GM21367 (cell line): ENCODE results near the gene PPDPF.
"Not testable (repeated sequence)": the region's sequence is repeated elsewhere in the genome, so short reads cannot be mapped to it uniquely, and the experiment has no call there.

Experiments
- ATAC-seq: cut with Tn5 transposase; IDR thresholded peaks from one replicate; pipeline ENCODE4 v1.9.1; 2021; ENCODE audit not compliant: unreplicated experiment

PPDPF gene

GRCh38 chr20:63561624-63562396 is 41.2 kb downstream of the PPDPF start:
- no peak for ATAC-seq

DNA sequence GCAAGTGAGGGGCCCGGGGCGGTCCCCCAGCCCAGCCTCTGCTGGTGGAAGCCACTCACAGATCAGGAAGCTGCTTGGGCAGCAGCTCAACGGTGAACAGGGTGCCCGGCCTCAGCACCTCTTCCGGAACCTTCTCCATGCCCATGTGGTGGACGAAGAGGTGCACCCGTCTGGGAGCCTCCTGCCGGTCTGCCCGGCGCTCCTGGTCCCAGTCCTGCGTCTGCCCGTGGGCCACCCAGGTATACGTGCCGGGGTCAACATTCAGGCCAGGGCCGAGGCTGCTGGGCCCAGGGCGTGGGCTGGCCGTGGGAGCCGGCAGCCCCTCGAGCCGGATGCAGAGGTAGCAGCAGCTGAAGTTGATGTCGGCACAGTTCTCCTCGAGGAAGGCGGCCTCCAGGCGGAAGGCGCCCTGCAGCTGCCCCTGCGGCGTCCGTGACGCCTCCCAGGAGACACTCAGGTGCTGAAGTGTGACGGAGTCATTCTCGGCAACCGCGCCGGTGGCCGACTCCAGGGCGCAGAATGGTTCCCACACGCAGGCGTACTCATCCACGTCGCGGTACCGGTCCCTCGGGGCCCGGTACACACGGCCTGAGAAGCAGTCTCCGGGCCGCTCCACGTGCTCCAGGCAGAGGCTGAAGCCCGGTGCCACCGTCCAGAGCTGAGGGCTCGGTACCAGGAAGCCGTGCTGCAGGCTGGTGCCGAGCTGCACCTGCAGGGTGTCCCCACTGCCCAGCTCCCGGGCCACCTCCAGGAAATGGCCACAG is 42.1 kb downstream of the PPDPF start:
- ATAC-seq, result no peak

DNA sequence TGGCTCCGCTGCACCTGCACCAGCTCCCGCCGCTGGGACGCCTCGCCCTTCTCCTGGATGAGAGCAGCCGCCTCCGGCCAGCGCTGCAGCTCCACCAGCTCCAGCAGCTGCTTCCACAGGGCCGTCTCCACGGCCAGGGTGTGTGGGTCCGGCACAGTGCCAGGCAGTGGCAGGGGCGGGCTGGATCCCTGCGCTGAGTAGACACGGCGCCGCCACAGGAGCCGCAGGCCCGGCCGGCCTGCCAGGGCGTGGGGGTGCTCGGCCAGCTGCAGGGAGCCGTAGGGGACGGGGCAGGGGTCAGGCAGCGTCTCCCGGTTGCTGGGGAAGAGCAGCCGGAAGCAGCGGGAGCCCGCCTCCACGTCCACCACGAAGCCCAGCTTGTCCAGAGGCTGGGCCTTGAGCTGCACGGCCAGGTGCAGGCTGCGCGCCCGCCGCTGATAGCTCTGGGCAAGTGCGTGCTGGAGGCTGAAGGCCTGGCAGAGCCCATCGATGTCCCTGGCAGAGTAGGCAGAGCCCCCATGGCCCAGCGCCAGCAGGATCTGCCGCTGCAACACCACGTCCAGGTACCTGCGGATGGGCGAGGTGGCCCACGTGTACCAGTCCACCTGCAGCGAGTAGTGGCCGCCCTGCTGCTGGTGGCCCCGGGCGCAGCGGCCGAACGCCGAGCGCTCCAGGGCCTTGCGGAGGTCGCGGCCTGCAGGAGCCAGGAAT is 42.8 kb downstream of the PPDPF start:
- ATAC-seq, result no peak

- ATAC-seq, result no peak
These were observed 43.7 kb downstream of the PPDPF start for GRCh38 chr20:63564036-63564810.

DNA sequence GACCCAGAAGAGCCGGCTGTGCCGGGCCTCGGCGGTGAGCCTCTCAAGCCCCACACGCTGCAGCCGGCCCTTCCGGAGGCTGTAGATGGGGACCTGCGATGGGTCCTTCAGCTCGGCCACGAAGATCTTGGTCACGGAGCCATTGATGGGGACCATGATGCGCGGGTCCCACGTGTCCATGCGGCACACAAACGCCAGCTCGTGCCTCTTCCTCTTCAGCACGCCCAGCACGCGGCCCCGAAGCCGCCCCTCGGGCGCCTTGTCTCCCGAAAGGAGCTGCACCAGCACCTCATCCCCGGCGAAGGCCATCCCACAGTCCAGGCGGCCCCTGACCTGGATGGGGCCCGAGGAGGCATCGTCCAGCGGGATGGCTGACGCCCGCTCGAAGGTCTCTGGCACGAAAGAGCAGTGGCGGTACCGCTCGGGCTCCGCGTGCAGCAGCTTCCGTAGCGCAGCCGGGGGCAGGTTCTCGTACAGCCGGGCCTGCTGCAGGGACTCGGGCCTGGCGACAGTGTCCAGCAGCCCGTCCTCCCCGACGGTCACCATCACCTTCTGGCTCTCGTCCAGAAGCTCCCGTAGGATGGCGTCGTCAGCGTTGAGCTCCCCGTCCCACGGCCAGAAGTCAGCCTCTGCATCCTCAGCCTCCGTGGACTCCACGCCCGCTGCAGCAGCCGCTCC is 44.6 kb downstream of the PPDPF start:
- no peak for ATAC-seq

DNA sequence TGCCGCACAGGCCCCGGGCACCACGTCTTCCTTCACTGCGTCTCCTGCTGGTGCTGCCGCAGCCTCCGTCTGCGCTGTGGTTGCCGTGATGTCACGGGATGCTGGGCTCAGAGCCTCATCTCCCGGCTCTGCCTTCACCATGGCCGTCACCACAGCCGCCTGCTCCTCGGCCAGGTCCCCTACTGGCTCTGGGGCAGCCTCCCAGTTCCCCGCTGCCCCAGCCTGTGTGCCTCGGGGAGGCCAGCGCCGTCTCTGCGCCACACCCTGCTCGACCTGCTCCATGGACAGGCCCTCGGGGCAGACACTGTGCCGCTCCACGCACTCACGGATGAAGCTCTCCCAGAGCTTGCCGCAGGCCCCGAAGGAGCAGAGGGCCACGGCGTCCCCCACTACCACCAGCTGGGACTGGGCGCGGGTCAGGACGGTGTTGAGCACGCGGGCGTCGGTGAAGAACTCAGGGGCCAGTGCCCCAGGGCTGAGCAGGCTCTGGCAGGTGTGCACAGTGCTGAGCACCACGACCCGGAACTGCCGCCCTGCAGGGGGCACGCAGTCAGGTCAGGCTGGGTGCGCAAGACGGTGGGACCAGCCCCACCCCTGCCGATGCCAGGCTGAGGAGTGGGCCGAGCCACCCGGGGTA is 45.3 kb downstream of the PPDPF start:
- ATAC-seq, result no peak

DNA sequence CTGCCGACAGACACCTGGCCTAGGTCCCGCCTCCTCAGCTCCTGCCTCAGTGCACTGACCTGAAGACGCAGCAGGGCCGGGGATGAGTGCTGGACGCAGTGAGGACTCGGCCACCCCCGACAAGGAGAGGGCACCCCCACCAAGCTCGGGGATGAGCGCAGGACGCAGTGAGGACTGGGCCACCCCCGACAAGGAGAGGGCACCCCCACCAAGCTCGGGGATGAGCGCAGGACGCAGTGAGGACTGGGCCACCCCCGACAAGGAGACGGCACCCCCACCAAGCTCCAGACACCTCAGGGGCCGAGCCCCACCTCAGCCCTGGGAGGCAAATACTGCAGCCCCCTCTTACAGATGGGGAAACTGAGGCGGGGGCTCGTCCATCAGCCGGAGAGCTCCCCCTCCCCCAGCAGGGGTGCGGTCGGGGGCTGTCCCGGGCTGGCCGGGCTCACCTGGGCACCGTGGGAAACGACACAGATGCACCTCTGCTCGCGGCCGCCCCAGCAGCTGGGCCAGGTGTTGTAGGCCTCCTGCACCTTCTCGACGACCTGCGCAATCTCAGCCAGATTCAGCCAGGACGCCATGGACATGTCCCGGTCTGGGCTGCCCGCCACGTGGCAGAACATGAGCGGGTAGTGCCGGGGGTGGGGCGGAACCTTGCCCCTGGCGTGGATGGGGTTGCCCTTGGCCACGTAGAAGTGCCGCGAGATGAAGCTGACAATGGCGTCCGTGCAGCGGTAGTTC is 46.0 kb downstream of the PPDPF start:
- ATAC-seq, result no peak

DNA sequence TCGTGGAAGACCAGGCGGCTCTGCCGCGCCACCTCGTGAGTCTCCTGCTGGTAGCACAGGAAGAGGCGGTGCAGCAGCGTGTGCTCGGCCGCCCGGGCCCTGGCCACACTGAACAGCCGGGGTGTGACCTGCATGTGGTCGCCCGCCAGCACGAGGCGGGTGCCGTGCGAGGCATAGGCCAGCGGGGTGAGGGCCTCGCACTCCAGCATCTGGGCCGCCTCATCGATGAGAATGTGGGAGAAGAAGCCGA is 46.5 kb downstream of the PPDPF start:
- no peak for ATAC-seq

DNA sequence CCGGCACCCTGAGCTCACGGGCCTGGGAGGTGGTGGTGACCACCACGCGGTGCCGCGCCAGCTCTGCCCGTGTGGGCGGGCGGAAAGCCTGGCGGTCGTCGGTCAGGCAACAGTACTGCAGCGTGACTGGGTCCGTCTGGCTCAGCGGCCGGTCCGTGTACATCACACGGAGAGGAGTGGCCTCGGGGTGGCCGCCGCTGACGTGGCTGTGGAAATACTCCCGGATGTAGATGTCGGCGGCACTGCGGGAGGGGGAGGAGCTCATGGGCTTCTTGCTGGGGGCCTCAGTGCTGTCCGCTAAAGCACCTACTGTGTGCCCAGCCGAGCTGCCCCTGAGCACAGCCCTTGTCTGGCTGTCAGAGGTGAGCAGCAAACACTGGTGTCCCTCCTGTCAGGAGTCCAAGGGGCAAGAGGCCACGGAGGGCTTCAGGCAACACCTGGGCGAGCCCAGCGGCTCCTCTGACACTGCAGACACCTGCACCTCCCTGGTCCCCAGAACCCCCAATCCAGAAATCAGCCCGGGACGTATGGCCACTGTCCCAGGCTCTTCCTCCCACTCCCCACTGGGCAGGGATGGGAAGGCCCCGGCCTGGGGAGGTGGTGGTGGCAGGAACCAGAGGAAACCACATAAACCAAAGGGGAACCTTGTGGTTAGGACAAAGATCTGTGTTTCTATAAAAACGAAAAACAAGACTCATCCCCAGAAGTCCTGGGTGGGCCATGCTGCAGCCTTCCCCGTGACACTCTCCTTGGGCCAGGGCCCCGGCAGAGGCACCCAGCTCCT is 47.0 kb downstream of the PPDPF start:
- peak; percentile 45 for ATAC-seq

- ATAC-seq, result peak; percentile 25
These were observed 47.8 kb downstream of the PPDPF start for GRCh38 chr20:63568170-63568981.

DNA sequence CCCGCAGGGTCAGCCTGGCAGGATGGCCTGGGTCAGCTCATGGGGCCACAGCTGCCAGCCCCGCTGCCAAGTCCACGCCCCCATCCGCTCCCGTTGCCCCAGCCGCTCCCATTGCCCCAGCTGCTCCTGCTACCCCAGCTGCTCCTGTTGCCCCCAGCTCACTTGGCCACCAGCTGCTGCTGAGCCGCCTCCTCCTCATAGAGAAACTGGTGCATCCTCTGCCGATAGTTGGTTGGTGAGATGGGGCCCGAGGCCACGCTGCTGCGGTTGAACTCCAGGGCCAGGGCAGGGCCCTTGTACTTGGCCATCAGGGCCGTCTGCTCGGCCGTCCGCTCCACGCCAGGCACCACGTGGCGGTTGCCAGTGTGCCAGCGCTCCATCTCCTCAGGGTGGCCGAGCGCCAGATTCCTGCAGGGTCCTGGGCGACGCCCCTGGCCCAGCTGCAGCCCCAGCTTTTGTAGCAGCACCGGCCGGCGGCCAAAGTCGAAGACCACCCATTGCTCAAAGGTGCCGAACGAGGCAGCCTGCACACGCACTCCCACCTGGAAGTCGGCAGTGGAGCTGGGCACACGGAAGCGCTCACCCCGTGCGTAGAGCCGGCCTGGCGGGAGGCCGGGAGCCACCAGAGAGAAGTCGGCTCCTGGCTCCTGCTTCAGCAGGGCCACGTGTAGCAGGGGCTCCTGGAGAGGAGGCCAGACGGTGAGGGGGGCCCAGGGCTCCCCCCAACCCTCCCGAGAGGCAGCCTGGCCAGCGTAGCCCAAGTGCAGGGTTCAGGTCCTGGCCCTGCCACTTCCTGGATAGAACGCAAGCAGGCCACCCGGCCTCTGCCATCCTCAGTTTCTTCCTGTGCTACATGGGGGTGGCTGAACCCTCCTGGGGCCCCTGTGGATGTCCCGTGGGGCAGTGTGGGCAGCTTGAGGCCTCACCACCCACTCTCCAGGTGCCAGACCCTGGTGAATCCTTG is 48.7 kb downstream of the PPDPF start:
- no peak for ATAC-seq

DNA sequence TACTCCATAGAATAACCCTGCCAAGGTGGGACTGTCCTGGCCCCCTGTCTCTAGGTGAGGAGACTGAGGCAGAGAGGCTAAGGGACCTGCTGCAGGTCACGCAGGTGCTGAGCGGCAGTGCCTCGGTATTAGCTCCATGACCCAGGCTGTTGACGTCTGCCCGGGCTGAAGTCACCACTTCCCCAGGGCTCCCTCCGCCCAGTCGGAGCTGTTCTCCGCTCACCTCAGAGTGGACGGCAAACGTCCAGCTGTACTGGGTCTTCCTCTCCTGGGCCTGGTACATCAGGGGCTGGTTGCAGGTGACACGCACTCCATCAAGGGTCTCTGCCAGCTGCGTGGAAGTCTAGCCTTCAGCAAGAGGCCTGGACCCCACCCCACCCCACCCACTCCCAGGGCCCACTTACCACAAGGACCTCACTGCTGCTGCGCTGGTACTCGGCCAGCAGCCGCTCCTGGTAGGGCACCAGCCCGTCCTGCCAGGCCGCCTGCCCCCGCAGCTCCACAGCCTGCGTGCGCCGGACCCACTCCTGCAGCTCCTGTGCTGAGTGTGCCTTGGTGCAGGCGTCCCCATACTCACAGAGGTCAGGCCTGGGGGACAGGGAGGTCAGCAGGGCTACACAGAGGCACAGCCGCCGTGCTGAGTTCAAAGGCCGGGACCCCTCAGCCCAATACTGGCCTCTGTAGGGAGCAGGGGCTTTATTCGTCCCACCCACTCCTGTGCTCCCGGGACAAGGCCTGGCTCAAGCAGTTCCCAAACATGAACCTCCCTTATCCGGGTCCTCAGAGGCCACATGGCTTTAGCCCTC is 49.9 kb downstream of the PPDPF start:
- no peak for ATAC-seq

DNA sequence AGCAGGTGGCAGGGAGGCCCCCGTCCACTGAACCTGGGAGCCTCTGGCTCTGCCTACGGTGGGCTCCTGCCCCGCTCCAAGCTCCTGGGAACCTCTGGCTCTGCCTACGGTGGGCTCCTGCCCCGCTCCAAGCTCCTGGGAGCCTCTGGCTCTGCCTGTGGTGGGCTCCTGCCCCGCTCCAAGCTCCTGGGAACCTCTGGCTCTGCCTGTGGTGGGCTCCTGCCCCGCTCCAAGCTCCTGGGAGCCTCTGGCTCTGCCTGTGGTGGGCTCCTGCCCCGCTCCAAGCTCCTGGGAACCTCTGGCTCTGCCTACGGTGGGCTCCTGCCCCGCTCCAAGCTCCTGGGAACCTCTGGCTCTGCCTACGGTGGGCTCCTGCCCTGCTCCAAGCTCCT is 50.5 kb downstream of the PPDPF start:
- not testable (repeated sequence) for ATAC-seq
